Measurements from ENCODE around the gene ATPAF2.

The ATPAF2 gene

DNA sequence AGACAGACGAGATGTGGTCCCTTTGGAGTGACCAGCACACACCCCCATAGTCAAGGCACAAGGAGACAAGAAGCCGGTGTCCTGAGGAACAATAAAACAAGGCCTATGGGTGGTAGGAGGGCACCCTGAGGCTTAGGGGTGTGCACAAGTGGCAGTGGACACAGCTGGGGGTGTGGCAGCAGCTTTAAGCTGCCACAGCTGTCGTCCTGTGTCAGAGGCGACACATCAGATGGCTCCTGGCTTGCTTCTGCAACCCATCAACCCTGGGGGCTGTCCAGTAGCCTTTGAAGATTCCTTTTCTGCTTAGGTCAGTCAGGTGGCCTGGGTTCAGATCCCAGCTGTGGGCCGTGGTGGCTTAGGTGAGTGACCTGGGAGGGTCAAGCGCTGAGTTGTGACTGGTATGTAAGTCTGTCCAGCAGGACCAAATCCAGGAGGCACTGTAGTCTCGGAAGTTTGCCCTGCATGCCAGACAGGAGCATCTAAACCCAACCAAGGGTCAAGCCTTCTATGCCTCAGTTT lies 50.5 kb downstream of the ATPAF2 start:
- H3K36me3 ChIP-seq, result no peaks in the 10 kb centered on the region

DNA sequence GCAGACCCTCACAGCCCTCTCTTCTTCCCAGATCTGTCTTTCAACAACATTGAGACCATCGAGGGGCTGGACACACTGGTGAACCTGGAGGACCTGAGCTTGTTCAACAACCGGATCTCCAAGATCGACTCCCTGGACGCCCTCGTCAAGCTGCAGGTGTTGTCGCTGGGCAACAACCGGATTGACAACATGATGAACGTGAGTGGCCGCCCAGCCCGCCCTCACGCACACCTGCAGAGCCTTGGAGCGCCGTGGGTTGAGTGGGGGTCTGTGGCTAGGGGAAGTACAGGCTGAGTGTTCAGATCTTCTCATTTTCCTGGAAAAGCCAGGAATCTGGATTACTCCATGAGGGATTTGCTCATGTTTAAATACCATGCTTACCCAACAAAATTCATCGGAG lies 51.1 kb downstream of the ATPAF2 start:
- H3K4me2 ChIP-seq, result no peak overlapping the region
- H3K36me3 ChIP-seq, result no peaks in the 10 kb centered on the region
- no peaks in the 10 kb centered on the region for H3K9me3 ChIP-seq (replicated peaks in 1 of 11)
- H3K27me3 ChIP-seq, result no peaks in the 10 kb centered on the region
- H3K27ac ChIP-seq, result no peak overlapping the region
- H4K20me1 ChIP-seq, result no peaks in the 10 kb centered on the region; a peak in 1 of 22 replicates
- no peaks in the 10 kb centered on the region; a peak in 1 of 20 replicates for H3K4me1 ChIP-seq
- no peak for TF ChIP-seq Cebpa-rat (IDR thresholded peaks at IDR 0.05)
- H3K9ac ChIP-seq, result no peak overlapping the region
- H3K4me3 ChIP-seq, result no peak overlapping the region

More for the DNA sequence above, 50.5 kb downstream of the ATPAF2 start:
- Histone ChIP-seq H3K4me2 (no peak overlapping the region), H3K9ac (no peak overlapping the region), H3K27me3 (no peaks in the 10 kb centered on the region), H3K27ac (no peak overlapping the region), H3K9me3 (replicated peaks in 1 of 11) (no peaks in the 10 kb centered on the region), H3K4me3 (no peak overlapping the region), H4K20me1 (no peaks in the 10 kb centered on the region; a peak in 1 of 22 replicates), H3K4me1 (peaks cover 0 to under 1% (median 0%) of the 10 kb centered on the region in 10 experiments; a peak in 1 of 20 replicates)
- TF ChIP-seq Cebpa-rat (IDR thresholded peaks at IDR 0.05), result no peak

DNA sequence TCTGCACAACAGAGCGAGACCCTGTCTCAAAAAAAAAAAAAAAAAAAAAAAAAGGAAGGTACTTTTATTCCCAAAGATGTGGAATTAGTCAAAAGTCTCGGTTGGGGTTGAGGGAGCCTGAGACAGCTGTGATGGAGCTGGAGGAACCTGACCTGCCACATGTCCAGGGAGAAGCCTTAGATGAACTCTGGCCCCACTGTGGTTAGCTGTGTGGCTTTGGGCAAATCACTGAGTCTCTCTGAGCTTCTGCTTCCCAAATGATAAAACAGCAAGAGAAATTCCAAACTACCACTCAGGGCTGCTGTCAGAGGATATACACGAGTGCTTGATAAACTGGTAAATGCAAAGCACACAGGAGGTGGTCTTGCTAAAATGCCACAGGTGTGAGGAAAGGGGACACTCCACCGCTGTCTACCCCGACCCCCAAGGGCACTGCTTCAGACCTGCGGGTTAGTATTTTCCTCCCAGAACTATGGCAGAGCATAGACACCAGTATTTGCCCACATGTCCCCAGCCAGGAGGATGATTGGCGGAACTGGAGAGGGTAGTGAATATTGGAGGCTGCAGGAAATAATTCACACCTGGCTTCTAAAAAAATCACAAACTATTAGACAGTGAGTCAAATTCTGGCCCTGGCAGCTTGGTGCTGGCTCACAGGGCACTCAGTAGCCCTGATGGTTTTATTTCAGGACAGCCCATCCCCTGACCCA lies 51.6 kb downstream of the ATPAF2 start:
- Histone ChIP-seq H3K4me2 (no peak overlapping the region), H3K36me3 (no peaks in the 10 kb centered on the region), H3K9ac (no peak overlapping the region), H3K4me3 (no peak overlapping the region), H3K9me3 (replicated peaks in 1 of 11) (no peaks in the 10 kb centered on the region), H3K27me3 (no peaks in the 10 kb centered on the region), H4K20me1 (no peaks in the 10 kb centered on the region; a peak in 1 of 22 replicates), H3K4me1 (no peaks in the 10 kb centered on the region; a peak in 1 of 20 replicates), H3K27ac (no peak overlapping the region)
- no peak for TF ChIP-seq Cebpa-rat (IDR thresholded peaks at IDR 0.05)

DNA sequence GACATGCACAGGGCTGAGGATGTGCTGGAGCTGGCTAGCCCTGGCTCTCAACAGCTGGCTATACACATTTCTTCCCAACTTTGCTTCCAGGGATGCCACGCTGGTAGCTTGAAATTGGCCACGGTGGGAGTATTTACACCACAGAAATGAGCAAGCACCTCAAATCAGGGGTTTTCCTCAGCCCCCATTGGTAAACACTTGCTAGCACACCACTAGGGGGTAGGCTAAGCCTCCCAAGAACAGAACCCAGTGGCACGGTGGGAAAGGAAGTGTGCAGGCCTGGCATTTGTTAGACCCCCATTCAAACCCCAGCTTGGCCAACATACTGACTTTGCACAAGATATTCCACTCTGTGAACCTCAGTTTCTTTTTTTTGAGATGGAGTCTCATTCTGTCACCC lies 53.4 kb downstream of the ATPAF2 start:
- no peak for TF ChIP-seq Cebpa-rat (IDR thresholded peaks at IDR 0.05)
- Histone ChIP-seq H3K4me3 (no peak overlapping the region), H3K9ac (peak overlapping the region in 1 of 11 experiments; percentile 31; a peak in 2 of 22 replicates), H3K4me1 (no peaks in the 10 kb centered on the region; a peak in 1 of 20 replicates), H3K36me3 (no peaks in the 10 kb centered on the region), H3K9me3 (replicated peaks in 1 of 11) (no peaks in the 10 kb centered on the region), H3K27ac (no peak overlapping the region), H3K4me2 (no peak overlapping the region), H3K27me3 (no peaks in the 10 kb centered on the region), H4K20me1 (no peaks in the 10 kb centered on the region; a peak in 1 of 22 replicates)

DNA sequence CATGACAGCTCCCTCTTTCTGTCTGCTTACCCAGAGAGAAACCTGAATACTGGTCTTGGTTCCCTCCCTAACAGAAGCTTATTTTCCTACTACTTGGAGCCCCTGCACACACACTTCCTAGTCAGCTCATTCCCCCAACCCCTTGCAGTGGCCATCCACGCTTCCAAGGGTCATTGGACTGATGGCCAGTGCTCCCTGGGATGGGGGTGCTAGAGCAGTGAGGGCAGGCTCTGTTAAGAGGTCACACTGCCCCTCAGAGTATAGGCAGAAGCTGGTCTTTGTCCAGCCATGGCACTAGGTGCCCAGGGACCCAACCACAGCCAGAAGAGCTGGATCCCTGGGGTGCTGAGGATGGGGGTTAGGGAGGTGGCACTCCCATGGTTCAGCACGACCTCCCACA lies 53.8 kb downstream of the ATPAF2 start:
- Histone ChIP-seq H3K4me1 (no peaks in the 10 kb centered on the region; a peak in 1 of 20 replicates), H3K9ac (peak overlapping the region in 1 of 11 experiments; percentile 31; a peak in 2 of 22 replicates), H3K4me2 (no peak overlapping the region), H3K9me3 (replicated peaks in 1 of 11) (no peaks in the 10 kb centered on the region), H4K20me1 (no peaks in the 10 kb centered on the region; a peak in 1 of 22 replicates), H3K27ac (no peak overlapping the region), H3K36me3 (no peaks in the 10 kb centered on the region), H3K27me3 (no peaks in the 10 kb centered on the region), H3K4me3 (no peak overlapping the region)
- TF ChIP-seq Cebpa-rat (IDR thresholded peaks at IDR 0.05), result no peak

DNA sequence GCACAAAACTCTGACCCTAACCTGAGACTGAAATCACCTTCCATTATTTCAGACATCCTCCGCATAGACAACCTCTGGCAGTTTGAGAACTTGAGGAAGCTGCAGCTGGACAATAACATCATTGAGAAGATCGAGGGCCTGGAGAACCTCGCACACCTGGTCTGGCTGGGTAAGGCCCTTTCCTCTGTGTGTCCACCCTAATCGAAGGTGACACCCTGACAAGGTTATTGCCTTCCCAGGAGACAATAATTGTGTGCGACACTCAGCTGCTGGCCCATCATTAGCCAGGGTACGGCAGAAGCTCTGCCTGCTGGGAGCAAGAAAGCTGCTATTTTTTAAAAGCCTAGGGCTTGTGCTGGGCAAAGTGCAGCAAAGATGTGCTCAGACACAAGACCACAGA lies 55.2 kb downstream of the ATPAF2 start:
- Histone ChIP-seq H3K27me3 (no peaks in the 10 kb centered on the region), H3K9me3 (replicated peaks in 1 of 11) (no peaks in the 10 kb centered on the region), H3K4me1 (peaks cover 0 to 11% (median 6%) of the 10 kb centered on the region in 10 experiments; a peak in 12 of 20 replicates), H3K36me3 (no peaks in the 10 kb centered on the region), H3K4me3 (no peak overlapping the region), H3K9ac (0 out of 22 replicates have a peak overlapping the region, but pooled peaks of 1 of the 11 experiments have one; percentile 18), H3K27ac (no peak overlapping the region), H3K4me2 (no peak overlapping the region), H4K20me1 (no peaks in the 10 kb centered on the region)
- TF ChIP-seq Cebpa-rat (IDR thresholded peaks at IDR 0.05), result no peak

DNA sequence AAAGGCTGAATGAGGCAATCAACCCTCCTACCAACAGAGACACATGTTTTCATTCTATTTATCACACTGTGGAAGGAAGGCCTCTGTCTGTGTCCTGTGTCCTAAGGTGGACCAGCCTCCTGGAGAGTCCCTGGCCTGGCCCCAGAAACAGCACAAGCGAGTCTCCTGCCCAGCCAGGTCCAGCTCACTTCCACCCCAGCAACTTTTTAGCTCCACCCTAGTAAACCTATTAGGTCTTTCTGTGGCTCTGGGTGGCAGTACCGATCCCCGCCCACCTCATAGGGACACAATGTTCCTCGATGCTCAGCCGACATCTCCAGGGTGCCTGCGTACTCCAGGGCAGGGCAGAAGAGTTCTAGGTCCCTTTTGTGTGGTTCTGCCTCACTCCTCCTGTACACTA lies 55.6 kb downstream of the ATPAF2 start:
- H3K27ac ChIP-seq, result no peak overlapping the region
- no peaks in the 10 kb centered on the region for H3K9me3 ChIP-seq (replicated peaks in 1 of 11)
- H3K4me3 ChIP-seq, result no peak overlapping the region

DNA sequence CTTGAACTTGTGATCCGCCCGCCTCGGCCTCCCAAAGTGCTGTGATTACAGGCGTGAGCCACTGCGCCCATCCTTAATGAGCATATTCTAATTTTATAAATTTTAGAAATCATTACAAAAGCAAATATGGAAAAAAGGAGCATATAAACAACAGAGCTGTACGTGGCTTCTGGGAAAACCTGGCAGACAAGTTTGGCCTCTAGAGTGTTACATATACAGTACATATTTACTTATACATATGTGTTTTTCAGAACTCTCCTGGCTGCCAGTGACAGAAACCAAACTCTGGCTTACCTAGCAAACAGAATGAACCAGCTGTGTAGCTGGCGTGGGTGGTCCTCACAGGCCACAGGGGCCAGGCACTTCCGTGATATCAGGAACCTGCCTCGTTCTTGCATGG lies 56.2 kb downstream of the ATPAF2 start:
- Histone ChIP-seq H3K4me2 (no peak overlapping the region), H4K20me1 (no peaks in the 10 kb centered on the region), H3K27me3 (no peaks in the 10 kb centered on the region), H3K9me3 (replicated peaks in 1 of 11) (no peaks in the 10 kb centered on the region), H3K27ac (no peak overlapping the region), H3K4me1 (peaks cover 0 to 17% (median 10%) of the 10 kb centered on the region in 10 experiments; a peak in 12 of 20 replicates), H3K36me3 (no peaks in the 10 kb centered on the region), H3K9ac (no peak overlapping the region), H3K4me3 (no peak overlapping the region)
- no peak for TF ChIP-seq Cebpa-rat (IDR thresholded peaks at IDR 0.05)

More for the DNA sequence above, 55.6 kb downstream of the ATPAF2 start:
- Histone ChIP-seq H3K27me3 (no peaks in the 10 kb centered on the region), H3K36me3 (no peaks in the 10 kb centered on the region), H3K4me1 (peaks cover 0 to 15% (median 10%) of the 10 kb centered on the region in 10 experiments; a peak in 12 of 20 replicates), H4K20me1 (no peaks in the 10 kb centered on the region), H3K9ac (no peak overlapping the region), H3K4me2 (no peak overlapping the region)
- no peak for TF ChIP-seq Cebpa-rat (IDR thresholded peaks at IDR 0.05)

DNA sequence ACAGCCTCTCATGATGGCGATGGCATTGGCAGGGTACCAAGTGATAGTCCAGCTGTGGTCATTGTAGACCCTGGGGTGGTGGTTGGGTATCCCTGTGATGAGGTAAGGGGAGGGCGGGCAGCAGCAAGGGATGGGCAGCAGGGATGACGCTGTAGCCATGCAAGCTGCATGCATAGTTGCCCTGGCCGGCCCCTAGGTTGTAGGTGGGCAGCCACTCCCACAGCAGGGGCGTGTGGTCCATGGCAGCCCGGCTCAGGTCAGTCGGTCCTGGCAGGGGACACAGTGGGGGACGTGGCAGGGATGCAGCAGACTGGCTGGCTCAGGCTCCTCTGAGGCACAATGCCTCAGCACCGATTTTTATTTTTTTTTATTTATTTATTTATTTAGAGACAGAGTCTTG lies 57.6 kb downstream of the ATPAF2 start:
- Histone ChIP-seq H3K9ac (no peak overlapping the region), H3K9me3 (replicated peaks in 1 of 11) (no peaks in the 10 kb centered on the region), H3K4me2 (no peak overlapping the region), H3K4me1 (peaks cover 0 to 17% (median 10%) of the 10 kb centered on the region in 10 experiments; a peak in 12 of 20 replicates), H3K4me3 (no peak overlapping the region), H3K27me3 (no peaks in the 10 kb centered on the region), H3K36me3 (no peaks in the 10 kb centered on the region), H4K20me1 (no peaks in the 10 kb centered on the region), H3K27ac (no peak overlapping the region)
- no peak for TF ChIP-seq Cebpa-rat (IDR thresholded peaks at IDR 0.05)

All from BLaER1 treated with 17β-estradiol and CSF1 and Interleukin-3, amounts not matched to agents 10 nM and 100 nM (cell line).